Measurements from ENCODE around the gene ACAN. TPM values are rescaled to one million over a fixed set of nuclear protein-coding genes. Genes with fewer than 3 reads are reported as not detected.

The ACAN gene
- total and polyA plus RNA-seq, 9 of the 15 experiments (the other 6 are each of a cell fraction or from before 2014, with no cell fraction given): not detected

DNA sequence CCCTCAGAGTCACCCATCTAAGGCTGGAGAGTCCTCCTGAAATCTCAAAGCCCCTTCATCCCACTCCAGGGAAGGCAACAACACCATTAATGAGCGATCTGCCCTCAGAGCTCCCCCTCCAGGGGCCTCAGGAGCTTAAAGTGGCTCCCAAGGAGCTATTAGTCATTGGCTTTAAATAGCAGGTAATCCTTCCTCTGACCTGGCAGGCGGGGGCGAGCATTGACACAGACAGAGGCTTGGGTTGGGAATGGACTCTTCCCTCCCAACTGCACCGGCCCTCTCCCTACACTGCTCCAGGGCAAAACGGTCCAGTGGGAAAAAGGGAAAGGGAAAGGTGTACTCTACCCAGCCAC lies 108.5 kb downstream of the ACAN start (continued):
- TF ChIP-seq ATF7 (IDR thresholded peaks at IDR 0.05) (peak; percentile 55; the same call in 1 of the 2 replicates), CREM (IDR thresholded peaks at IDR 0.05; ENCODE audit: low read depth) (peak; percentile 39; the same call in 1 of the 2 replicates), POU5F1 (IDR thresholded peaks at IDR 0.05; ENCODE audit: borderline replicate concordance, low read depth, low read length, partially characterized antibody) (no peak), MEF2A (IDR thresholded peaks at IDR 0.05; ENCODE audit: control insufficient read depth, low read depth, low read length) (peak; percentile 97), FOXK2 (conservative IDR thresholded peaks at IDR 0.05 in 1 of 2, IDR thresholded peaks at IDR 0.05 in 1 of 2; ENCODE audit: low read depth in 2 of 2) (peak in 1 of 2 experiments; percentile 50; a peak in 1 of 4 replicates), ZBTB7A (IDR thresholded peaks at IDR 0.05; ENCODE audit: borderline replicate concordance, control insufficient read depth, low read depth, low read length) (peak; percentile 60; the same call in 1 of the 2 replicates), ZBTB17 (CRISPR knock-in tag; IDR thresholded peaks at IDR 0.05) (no peak), CBX1 (IDR thresholded peaks at IDR 0.05; ENCODE audit: low read depth) (no peak)
- TF ChIP-seq, protein P1, sequence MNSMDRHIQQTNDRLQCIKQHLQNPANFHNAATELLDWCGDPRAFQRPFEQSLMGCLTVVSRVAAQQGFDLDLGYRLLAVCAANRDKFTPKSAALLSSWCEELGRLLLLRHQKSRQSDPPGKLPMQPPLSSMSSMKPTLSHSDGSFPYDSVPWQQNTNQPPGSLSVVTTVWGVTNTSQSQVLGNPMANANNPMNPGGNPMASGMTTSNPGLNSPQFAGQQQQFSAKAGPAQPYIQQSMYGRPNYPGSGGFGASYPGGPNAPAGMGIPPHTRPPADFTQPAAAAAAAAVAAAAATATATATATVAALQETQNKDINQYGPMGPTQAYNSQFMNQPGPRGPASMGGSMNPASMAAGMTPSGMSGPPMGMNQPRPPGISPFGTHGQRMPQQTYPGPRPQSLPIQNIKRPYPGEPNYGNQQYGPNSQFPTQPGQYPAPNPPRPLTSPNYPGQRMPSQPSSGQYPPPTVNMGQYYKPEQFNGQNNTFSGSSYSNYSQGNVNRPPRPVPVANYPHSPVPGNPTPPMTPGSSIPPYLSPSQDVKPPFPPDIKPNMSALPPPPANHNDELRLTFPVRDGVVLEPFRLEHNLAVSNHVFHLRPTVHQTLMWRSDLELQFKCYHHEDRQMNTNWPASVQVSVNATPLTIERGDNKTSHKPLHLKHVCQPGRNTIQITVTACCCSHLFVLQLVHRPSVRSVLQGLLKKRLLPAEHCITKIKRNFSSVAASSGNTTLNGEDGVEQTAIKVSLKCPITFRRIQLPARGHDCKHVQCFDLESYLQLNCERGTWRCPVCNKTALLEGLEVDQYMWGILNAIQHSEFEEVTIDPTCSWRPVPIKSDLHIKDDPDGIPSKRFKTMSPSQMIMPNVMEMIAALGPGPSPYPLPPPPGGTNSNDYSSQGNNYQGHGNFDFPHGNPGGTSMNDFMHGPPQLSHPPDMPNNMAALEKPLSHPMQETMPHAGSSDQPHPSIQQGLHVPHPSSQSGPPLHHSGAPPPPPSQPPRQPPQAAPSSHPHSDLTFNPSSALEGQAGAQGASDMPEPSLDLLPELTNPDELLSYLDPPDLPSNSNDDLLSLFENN (IDR thresholded peaks at IDR 0.05; ENCODE audit: low read depth in 2 of 2, low read length in 2 of 2): 0 out of 4 replicates have a peak, but pooled peaks of 1 of the 2 experiments have one; percentile 5
- TF ChIP-seq, protein P2, sequence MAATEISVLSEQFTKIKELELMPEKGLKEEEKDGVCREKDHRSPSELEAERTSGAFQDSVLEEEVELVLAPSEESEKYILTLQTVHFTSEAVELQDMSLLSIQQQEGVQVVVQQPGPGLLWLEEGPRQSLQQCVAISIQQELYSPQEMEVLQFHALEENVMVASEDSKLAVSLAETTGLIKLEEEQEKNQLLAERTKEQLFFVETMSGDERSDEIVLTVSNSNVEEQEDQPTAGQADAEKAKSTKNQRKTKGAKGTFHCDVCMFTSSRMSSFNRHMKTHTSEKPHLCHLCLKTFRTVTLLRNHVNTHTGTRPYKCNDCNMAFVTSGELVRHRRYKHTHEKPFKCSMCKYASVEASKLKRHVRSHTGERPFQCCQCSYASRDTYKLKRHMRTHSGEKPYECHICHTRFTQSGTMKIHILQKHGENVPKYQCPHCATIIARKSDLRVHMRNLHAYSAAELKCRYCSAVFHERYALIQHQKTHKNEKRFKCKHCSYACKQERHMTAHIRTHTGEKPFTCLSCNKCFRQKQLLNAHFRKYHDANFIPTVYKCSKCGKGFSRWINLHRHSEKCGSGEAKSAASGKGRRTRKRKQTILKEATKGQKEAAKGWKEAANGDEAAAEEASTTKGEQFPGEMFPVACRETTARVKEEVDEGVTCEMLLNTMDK (IDR thresholded peaks at IDR 0.05; ENCODE audit: borderline replicate concordance, insufficient read depth, low read depth, low read length, poor library complexity, severe bottlenecking): peak; percentile 23
- TF ChIP-seq, protein P3, sequence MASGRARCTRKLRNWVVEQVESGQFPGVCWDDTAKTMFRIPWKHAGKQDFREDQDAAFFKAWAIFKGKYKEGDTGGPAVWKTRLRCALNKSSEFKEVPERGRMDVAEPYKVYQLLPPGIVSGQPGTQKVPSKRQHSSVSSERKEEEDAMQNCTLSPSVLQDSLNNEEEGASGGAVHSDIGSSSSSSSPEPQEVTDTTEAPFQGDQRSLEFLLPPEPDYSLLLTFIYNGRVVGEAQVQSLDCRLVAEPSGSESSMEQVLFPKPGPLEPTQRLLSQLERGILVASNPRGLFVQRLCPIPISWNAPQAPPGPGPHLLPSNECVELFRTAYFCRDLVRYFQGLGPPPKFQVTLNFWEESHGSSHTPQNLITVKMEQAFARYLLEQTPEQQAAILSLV (tag; IDR thresholded peaks at IDR 0.05): no peak
- TF ChIP-seq, protein P4, sequence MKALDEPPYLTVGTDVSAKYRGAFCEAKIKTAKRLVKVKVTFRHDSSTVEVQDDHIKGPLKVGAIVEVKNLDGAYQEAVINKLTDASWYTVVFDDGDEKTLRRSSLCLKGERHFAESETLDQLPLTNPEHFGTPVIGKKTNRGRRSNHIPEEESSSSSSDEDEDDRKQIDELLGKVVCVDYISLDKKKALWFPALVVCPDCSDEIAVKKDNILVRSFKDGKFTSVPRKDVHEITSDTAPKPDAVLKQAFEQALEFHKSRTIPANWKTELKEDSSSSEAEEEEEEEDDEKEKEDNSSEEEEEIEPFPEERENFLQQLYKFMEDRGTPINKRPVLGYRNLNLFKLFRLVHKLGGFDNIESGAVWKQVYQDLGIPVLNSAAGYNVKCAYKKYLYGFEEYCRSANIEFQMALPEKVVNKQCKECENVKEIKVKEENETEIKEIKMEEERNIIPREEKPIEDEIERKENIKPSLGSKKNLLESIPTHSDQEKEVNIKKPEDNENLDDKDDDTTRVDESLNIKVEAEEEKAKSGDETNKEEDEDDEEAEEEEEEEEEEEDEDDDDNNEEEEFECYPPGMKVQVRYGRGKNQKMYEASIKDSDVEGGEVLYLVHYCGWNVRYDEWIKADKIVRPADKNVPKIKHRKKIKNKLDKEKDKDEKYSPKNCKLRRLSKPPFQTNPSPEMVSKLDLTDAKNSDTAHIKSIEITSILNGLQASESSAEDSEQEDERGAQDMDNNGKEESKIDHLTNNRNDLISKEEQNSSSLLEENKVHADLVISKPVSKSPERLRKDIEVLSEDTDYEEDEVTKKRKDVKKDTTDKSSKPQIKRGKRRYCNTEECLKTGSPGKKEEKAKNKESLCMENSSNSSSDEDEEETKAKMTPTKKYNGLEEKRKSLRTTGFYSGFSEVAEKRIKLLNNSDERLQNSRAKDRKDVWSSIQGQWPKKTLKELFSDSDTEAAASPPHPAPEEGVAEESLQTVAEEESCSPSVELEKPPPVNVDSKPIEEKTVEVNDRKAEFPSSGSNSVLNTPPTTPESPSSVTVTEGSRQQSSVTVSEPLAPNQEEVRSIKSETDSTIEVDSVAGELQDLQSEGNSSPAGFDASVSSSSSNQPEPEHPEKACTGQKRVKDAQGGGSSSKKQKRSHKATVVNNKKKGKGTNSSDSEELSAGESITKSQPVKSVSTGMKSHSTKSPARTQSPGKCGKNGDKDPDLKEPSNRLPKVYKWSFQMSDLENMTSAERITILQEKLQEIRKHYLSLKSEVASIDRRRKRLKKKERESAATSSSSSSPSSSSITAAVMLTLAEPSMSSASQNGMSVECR (CRISPR knock-in tag; IDR thresholded peaks at IDR 0.05): 0 out of 2 replicates have a peak, but pooled peaks have one; percentile 10

Measured in K562 (cell line).